ENCODE results near the gene POLR1E.
"Not testable (repeated sequence)": the region's sequence is repeated elsewhere in the genome, so short reads cannot be mapped to it uniquely, and the experiment has no call there.

POLR1E gene

DNA sequence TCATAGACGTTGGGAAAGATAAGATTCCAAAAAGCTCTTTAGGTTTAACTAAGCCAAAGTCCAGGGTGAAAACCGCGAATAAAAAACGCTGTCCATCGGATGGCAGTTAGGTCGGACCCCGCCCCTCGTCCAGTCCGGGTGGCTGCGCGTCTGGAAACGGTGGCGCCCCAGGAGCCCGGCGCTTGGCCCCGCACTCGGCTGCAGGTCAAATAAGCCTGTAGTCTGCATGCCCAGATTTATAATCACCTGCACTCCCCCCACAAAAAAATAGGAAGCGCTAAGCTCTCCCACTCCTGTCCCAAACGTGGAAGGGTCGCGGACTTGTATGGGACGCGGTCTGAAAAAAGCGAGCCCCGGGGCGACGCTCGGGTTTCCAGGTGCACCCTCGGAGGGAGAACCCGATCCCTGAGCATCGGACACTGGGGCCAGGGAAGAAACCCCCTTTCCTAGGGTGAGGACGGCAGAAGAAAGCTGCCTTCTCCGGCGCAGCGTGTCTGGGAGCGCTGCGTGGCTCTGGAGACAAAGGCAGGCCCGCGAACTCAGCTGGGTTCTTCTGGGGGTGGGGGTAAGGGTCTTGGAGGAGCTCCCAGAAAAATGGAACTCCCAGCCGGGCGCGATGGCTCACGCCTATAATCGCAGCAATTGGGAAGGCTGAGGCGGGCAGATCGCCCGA is 19.6 kb upstream of the POLR1E start:
- Histone ChIP-seq H3K4me1 (ENCODE audit: insufficient read depth, low read length) (peaks cover 12% of the 10 kb centered on the region), H3K9me3 (ENCODE audit: insufficient read depth, low read depth, low read length) (no peaks in the 10 kb centered on the region), H3K9ac (ENCODE audit: low read depth, low read length) (peak overlapping the region; percentile 99), H3K36me3 (ENCODE audit: insufficient read depth, low read depth, low read length) (no peaks in the 10 kb centered on the region), H3K27ac (ENCODE audit: low read length) (peak overlapping the region; percentile 84), H3K27me3 (ENCODE audit: insufficient read depth, low read length) (no peaks in the 10 kb centered on the region), H3K4me3 (ENCODE audit: low read length) (peak overlapping the region; percentile 84)

DNA sequence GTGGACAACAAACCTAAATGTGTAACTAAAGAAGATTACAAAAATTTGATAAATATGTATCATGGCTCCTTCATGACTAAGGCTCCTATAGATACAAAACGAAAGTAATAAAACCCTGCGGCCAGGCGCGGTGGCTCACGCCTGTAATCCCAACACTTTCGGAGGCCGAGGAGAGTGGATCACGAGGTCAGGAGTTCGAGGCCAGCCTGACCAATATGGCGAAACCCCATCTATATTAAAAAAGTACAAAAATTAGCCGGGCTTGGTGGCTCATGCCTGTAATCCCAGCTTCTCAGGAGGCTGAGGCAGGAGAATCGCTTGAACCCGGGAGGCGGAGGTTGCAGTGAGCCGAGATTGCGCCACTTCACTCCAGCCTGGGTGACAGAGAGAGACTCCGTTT is 18.2 kb upstream of the POLR1E start:
- not testable (repeated sequence) for H3K36me3 ChIP-seq (ENCODE audit: insufficient read depth, low read depth, low read length); H3K9ac ChIP-seq (ENCODE audit: low read depth, low read length); H3K27me3 ChIP-seq (ENCODE audit: insufficient read depth, low read length); H3K4me3 ChIP-seq (ENCODE audit: low read length); H3K9me3 ChIP-seq (ENCODE audit: insufficient read depth, low read depth, low read length); H3K27ac ChIP-seq (ENCODE audit: low read length)
- H3K4me1 ChIP-seq (ENCODE audit: insufficient read depth, low read length) = peaks cover 16% of the 10 kb centered on the region

DNA sequence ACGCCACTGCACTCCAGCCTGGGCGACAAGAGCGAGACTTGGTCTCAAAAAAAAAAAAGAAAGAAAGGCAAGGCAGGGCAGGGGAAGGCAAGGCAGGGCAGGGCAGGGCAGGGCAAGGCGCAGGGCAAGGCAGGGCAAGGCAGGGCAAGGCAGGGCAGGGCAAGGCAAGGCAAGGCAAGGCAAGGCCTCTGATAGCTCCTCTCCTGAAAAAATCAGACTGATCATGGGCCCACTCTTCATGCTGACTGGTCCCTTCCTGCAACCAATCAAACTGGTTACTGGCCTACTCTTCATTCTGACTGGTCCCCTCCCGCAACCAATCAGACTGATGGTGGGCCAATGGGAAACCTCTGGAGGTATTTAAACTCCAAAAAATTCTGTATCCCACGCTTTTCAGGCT is 17.1 kb upstream of the POLR1E start:
- Histone ChIP-seq H3K27me3 (ENCODE audit: insufficient read depth, low read length) (no peaks in the 10 kb centered on the region), H3K36me3 (ENCODE audit: insufficient read depth, low read depth, low read length) (no peaks in the 10 kb centered on the region), H3K4me3 (ENCODE audit: low read length) (no peak overlapping the region), H3K4me1 (ENCODE audit: insufficient read depth, low read length) (peaks cover 10% of the 10 kb centered on the region), H3K9ac (ENCODE audit: low read depth, low read length) (no peak overlapping the region), H3K27ac (ENCODE audit: low read length) (no peak overlapping the region), H3K9me3 (ENCODE audit: insufficient read depth, low read depth, low read length) (no peaks in the 10 kb centered on the region; the same call in 1 of the 2 replicates)

DNA sequence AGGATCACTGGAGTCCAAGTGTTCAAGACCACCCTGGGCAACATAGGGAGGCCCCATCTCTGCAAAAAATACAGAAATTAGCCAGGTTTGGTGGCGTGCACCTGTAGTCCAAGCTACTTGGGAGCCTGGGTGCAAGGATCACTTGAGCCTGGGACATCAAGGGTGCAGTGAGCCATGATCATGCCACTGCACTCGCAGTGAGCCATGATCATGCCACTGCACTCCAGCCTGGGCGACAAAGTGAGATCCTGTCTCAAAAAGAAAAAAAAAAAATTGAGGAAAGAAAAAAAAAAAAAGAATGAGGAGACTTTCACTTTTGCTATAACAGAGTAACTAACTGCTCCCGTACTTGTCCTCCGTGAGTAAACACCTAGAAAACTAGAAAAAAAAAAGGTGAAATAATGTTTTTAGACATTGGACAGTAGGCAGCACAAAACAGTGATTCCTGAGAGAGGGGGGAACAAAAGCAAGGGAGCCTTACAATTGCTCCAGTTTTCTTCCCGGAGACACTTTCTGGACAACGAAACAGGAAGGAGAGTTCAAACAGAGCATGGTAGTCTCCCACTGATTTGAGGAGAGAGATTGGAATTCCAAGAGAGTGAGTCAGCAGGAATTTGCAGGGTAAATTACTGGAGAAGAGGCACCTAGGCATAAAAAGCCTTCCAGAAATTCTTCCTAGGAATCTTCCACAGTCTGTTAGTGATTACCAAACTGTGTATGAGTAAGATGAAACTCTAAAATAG is 13.6 kb upstream of the POLR1E start:
- peaks cover 7% of the 10 kb centered on the region for H3K4me1 ChIP-seq (ENCODE audit: insufficient read depth, low read length)
- peaks cover 13% of the 10 kb centered on the region for H3K9me3 ChIP-seq (ENCODE audit: insufficient read depth, low read depth, low read length)
- H3K9ac ChIP-seq (ENCODE audit: low read depth, low read length) = peak overlapping the region; percentile 38; the same call in 1 of the 2 replicates
- no peaks in the 10 kb centered on the region for H3K27me3 ChIP-seq (ENCODE audit: insufficient read depth, low read length)
- peak overlapping the region; percentile 14; the same call in 1 of the 2 replicates for H3K4me3 ChIP-seq (ENCODE audit: low read length)
- H3K27ac ChIP-seq (ENCODE audit: low read length) = peak overlapping the region; percentile 41
- H3K36me3 ChIP-seq (ENCODE audit: insufficient read depth, low read depth, low read length) = no peaks in the 10 kb centered on the region

DNA sequence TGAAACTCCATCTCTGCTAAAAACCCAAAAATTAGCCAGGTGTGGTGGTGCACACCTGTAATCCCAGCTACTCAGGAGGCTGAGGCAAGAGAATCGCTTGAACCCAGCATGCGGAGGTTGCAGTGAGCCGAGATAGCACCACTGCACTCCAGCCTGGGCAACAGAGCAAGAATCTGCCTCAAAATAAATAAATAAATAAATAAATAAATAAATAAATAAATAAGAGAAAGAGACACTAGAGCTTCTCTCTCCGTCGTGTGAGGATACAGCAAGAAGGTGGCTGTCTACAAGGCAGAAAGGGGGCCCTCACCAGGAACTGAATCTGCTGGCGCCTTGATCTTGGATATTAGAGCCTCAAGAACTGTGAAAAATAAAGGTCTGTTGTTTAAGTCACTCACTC is 11.8 kb upstream of the POLR1E start:
- H3K9ac ChIP-seq (ENCODE audit: low read depth, low read length); H3K4me1 ChIP-seq (ENCODE audit: insufficient read depth, low read length); H3K27me3 ChIP-seq (ENCODE audit: insufficient read depth, low read length); H3K36me3 ChIP-seq (ENCODE audit: insufficient read depth, low read depth, low read length); H3K27ac ChIP-seq (ENCODE audit: low read length); H3K4me3 ChIP-seq (ENCODE audit: low read length): not testable (repeated sequence)
- H3K9me3 ChIP-seq (ENCODE audit: insufficient read depth, low read depth, low read length) = peaks cover 13% of the 10 kb centered on the region

DNA sequence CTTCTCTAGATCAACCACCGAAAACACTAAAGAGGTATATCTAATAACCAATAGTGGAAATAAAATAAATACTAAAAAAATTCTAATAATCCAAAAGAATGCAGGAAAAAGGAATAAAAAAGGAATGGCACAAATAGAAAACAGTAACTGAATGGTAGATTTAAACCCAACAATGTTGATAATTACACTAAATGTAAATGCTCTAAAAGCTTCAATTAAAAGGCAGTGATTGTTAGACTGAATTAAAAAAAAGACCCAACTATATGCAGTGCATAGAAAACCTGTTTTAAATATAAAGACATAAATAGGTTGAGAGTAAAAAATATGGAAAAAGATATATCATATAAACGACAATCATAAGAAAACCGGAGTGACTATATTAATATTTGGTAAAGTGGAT is 11.3 kb upstream of the POLR1E start:
- H3K9ac ChIP-seq (ENCODE audit: low read depth, low read length) = no peak overlapping the region
- no peaks in the 10 kb centered on the region for H3K27me3 ChIP-seq (ENCODE audit: insufficient read depth, low read length)
- H3K9me3 ChIP-seq (ENCODE audit: insufficient read depth, low read depth, low read length) = peaks cover 13% of the 10 kb centered on the region
- H3K4me1 ChIP-seq (ENCODE audit: insufficient read depth, low read length) = peaks cover 7% of the 10 kb centered on the region
- H3K36me3 ChIP-seq (ENCODE audit: insufficient read depth, low read depth, low read length) = no peaks in the 10 kb centered on the region
- no peak overlapping the region for H3K27ac ChIP-seq (ENCODE audit: low read length)
- H3K4me3 ChIP-seq (ENCODE audit: low read length) = no peak overlapping the region

DNA sequence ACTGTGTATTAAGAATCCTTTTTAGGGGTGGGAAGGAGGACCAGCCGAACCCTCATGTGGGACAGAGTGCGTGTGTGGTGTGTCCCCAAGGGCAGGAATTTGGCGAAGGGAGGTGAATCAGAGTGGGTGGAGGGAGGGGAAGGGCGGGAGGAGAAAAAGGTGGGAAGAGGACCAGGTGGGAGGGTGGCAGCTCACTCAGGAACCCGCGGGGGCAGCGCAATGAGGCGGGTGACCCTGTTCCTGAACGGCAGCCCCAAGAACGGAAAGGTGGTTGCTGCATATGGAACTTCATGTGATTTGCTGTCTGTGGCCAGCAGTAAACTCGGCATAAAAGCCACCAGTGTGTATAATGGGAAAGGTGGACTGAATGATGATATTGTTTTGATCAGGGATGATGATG is 8.8 kb upstream of the POLR1E start:
- Histone ChIP-seq H3K36me3 (ENCODE audit: insufficient read depth, low read depth, low read length) (no peaks in the 10 kb centered on the region), H3K4me3 (ENCODE audit: low read length) (no peak overlapping the region), H3K27me3 (ENCODE audit: insufficient read depth, low read length) (no peaks in the 10 kb centered on the region), H3K9me3 (ENCODE audit: insufficient read depth, low read depth, low read length) (peaks cover 13% of the 10 kb centered on the region), H3K27ac (ENCODE audit: low read length) (no peak overlapping the region), H3K9ac (ENCODE audit: low read depth, low read length) (no peak overlapping the region), H3K4me1 (ENCODE audit: insufficient read depth, low read length) (no peaks in the 10 kb centered on the region; the same call in 1 of the 2 replicates)

DNA sequence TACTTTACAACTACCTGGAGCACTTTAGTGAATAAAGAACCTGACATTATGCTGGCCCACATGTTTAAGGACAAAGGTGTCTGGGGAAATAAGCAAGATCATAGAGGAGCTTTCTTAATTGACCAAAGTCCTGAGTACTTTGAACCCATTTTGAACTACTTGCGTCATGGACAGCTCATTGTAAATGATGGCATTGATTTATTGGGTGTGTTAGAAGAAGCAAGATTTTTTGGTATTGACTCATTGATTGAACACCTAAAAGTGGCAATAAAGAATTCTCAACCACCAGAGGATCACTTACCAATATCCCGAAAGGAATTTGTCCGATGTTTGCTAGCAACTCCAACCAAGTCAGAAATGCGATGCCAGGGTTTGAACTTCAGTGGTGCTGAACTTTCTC is 8.3 kb upstream of the POLR1E start:
- peaks cover 13% of the 10 kb centered on the region for H3K9me3 ChIP-seq (ENCODE audit: insufficient read depth, low read depth, low read length)
- not testable (repeated sequence) for H3K27me3 ChIP-seq (ENCODE audit: insufficient read depth, low read length); H3K36me3 ChIP-seq (ENCODE audit: insufficient read depth, low read depth, low read length); H3K9ac ChIP-seq (ENCODE audit: low read depth, low read length); H3K4me3 ChIP-seq (ENCODE audit: low read length); H3K4me1 ChIP-seq (ENCODE audit: insufficient read depth, low read length); H3K27ac ChIP-seq (ENCODE audit: low read length)

DNA sequence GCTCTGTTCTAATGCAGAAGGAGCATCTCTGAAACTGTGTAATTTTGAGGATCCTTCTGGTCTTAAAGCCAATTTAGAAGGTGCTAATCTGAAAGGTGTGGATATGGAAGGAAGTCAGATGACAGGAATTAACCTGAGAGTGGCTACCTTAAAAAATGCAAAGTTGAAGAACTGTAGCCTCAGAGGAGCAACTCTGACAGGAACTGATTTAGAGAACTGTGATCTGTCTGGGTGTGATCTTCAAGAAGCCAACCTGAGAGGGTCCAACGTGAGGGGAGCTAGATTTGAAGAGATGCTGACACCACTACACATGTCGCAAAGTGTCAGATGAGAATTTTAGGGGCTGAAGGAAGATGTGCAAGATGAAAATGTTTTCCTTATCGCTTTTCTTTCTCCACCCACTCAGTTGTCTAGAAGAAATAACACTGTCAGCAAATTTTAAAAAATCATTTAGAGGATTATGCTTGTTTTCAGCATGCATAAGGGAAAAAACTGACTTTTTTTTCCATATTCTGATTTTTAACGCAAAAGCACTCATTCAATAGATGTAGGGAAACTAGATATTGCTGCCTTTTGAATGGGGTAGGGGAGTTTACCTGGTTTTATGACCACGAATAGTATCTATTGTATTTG is 7.6 kb upstream of the POLR1E start:
- not testable (repeated sequence) for H3K9ac ChIP-seq (ENCODE audit: low read depth, low read length); H3K4me1 ChIP-seq (ENCODE audit: insufficient read depth, low read length); H3K27ac ChIP-seq (ENCODE audit: low read length); H3K4me3 ChIP-seq (ENCODE audit: low read length); H3K27me3 ChIP-seq (ENCODE audit: insufficient read depth, low read length); H3K36me3 ChIP-seq (ENCODE audit: insufficient read depth, low read depth, low read length)
- H3K9me3 ChIP-seq (ENCODE audit: insufficient read depth, low read depth, low read length) = peaks cover 13% of the 10 kb centered on the region

DNA sequence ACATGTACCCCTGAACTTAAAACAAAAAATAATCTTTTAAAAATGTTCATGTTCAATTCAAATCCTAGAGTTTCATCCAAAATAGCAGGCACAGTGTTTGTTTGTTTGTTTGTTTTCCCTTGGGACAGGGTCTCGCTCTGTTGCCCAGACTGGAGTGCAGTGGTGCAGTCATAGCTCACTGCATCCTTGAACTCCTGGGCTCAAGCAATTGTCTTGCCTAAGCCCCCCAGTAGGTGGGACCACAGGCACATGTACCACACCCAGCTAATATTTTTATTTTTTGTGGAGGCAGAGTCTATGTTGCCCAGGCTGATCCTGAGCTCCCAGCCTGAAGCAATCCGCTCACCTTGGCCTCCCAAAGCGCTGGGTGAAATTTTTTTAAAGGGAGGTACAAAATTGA is 5.0 kb upstream of the POLR1E start:
- Histone ChIP-seq H3K9ac (ENCODE audit: low read depth, low read length) (no peak overlapping the region), H3K9me3 (ENCODE audit: insufficient read depth, low read depth, low read length) (no peaks in the 10 kb centered on the region), H3K27ac (ENCODE audit: low read length) (no peak overlapping the region), H3K4me3 (ENCODE audit: low read length) (no peak overlapping the region), H3K36me3 (ENCODE audit: insufficient read depth, low read depth, low read length) (no peaks in the 10 kb centered on the region), H3K4me1 (ENCODE audit: insufficient read depth, low read length) (peaks cover 6% of the 10 kb centered on the region; the same call in 1 of the 2 replicates), H3K27me3 (ENCODE audit: insufficient read depth, low read length) (no peaks in the 10 kb centered on the region)

DNA sequence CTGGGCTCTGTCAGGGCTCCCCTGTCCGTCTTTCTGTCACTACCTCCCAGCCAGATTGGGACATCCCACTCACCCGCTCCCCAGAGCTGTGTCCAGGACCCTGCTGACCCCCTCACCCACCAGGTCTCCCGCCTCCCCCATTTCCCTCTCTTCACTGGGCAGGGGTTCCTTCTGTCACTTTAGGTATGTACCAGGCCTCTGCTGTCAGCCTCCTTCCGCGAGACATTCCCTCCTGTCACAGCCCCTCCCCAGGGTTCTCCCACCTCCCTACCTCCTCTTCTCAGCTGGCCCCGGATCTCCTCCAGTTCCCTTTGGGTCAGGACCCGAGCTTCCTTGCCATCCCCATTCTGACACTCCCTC is 488 bp downstream of the POLR1E start:
- H3K4me1 ChIP-seq (ENCODE audit: insufficient read depth, low read length) = peaks cover 6% of the 10 kb centered on the region; the same call in 1 of the 2 replicates
- H3K36me3 ChIP-seq (ENCODE audit: insufficient read depth, low read depth, low read length) = peaks cover 40% of the 10 kb centered on the region
- peak overlapping the region; percentile 89 for H3K4me3 ChIP-seq (ENCODE audit: low read length)
- peak overlapping the region; percentile 81 for H3K9ac ChIP-seq (ENCODE audit: low read depth, low read length)
- H3K27me3 ChIP-seq (ENCODE audit: insufficient read depth, low read length) = no peaks in the 10 kb centered on the region
- no peaks in the 10 kb centered on the region for H3K9me3 ChIP-seq (ENCODE audit: insufficient read depth, low read depth, low read length)
- H3K27ac ChIP-seq (ENCODE audit: low read length) = no peak overlapping the region
